Measurements from ENCODE around the gene DTNA. TPM values are rescaled to one million over a fixed set of nuclear protein-coding genes. Genes with fewer than 3 reads are reported as not detected.

The DTNA gene
- total and polyA plus RNA-seq, 2 donors (not counting 1 experiment from before 2014, with no cell fraction given), result 38.8 to 49.8 TPM

- Histone ChIP-seq H3K9me3 (ENCODE audit: control insufficient read depth, insufficient read depth, low read depth, low read length) (no peaks in the 10 kb centered on the region), H4K20me1 (ENCODE audit: control insufficient read depth, extremely low read depth, insufficient read depth, low read length) (no peaks in the 10 kb centered on the region), H3K36me3 (ENCODE audit: control insufficient read depth, insufficient read depth, low read length) (no peaks in the 10 kb centered on the region), H3K9ac (ENCODE audit: insufficient read depth, low read length) (no peak overlapping the region), H3K4me2 (ENCODE audit: extremely low read depth, insufficient read depth, low read length) (no peak overlapping the region), H3K4me1 (ENCODE audit: control insufficient read depth, extremely low read depth, insufficient read depth, low read length) (no peaks in the 10 kb centered on the region), H3K79me2 (ENCODE audit: control insufficient read depth, insufficient read depth, low read length) (no peaks in the 10 kb centered on the region), H2AFZ (ENCODE audit: low read length) (no peak overlapping the region), H3K27ac (ENCODE audit: insufficient read depth, low read length) (no peak overlapping the region), H3K27me3 (ENCODE audit: control insufficient read depth, insufficient read depth, low read length) (no peaks in the 10 kb centered on the region), H3K4me3 (replicated peaks in 1 of 4; ENCODE audit: control extremely low read depth in 1 of 4, insufficient read depth in 1 of 4, low read depth in 3 of 4, low read length in 4 of 4) (no peak overlapping the region)
- no peak for DNase-seq (ENCODE audit: low read depth in 2 of 2)
- TF ChIP-seq CTCF (conservative IDR thresholded peaks at IDR 0.05 in 1 of 2, IDR thresholded peaks at IDR 0.05 in 1 of 2; ENCODE audit: low read depth in 1 of 2, low read length in 2 of 2) (no peak), EZH2 (IDR thresholded peaks at IDR 0.05; ENCODE audit: low read length, missing control alignments) (no peak)
Measured at GRCh38 chr18:34938090-34938489, 228.0 kb downstream of the DTNA start.

Measured in fibroblast of lung (primary cell).